Measurements from ENCODE around the gene PGD.
"Not testable (repeated sequence)": the region's sequence is repeated elsewhere in the genome, so short reads cannot be mapped to it uniquely, and the experiment has no call there.

The PGD gene

DNA sequence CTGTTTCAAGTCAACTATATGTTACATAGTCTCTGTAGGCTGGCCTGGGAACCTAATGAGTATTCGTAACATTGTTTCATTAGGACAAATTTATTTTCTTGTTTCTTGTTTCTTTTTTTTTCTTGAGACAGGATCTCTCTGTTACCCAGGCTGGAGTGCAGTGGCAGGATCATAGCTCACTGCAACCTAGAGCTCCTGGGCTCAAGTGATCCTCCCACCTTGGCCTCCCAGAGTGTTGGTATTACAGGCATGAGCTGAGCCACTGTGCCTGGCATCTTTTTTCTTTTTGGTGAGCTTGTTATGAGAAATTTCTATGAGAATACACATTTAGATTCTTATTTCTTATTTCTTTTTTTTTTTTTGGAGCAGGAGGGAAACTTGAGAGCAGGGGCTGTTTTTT is 38.2 kb downstream of the PGD start:
- no peak for DNase-seq (ENCODE audit: low read depth, low spot score)

DNA sequence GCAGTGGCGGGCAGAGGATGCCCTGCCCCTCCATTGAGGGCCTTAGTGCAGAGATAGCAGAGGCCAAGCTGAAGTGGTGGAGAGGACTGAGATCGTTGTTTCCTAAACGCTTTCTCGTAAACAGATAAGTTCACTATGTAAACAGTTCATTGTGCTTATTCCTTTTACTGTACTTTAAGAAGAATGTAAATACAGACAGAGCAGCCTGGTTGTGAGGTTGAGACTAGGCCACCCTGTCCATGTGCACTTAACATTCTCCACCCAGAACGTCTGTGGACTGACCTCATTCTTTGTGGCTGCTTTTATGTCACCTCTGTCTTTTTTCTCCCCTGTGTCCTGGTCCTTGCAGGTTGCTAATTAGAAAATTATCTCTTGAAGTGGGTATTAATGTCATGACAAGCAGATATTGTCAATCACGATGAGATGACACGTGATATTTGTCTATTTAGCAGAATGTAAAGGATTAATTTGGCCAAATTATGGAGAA is 39.9 kb downstream of the PGD start:
- no peak for DNase-seq (ENCODE audit: low read depth, low spot score)

DNA sequence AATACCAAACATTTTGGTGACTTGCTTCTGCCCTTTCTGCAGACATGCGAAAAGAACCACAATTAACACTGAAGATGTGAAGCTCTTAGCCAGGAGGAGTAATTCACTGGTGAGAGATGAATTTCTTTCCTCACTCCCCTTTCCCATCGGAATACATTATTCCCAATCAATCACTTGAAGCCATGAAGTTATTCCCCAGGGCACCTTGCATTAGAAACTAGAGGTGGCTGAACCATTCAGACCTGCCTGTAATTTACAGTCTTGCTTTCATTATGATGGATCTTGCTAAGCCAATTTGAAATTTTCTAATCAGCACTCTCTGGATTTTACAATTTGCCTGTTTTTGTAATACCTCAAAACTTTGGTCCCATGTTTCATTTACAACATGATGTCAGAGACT is 41.4 kb downstream of the PGD start:
- DNase-seq (ENCODE audit: low read depth, low spot score), result no peak

DNA sequence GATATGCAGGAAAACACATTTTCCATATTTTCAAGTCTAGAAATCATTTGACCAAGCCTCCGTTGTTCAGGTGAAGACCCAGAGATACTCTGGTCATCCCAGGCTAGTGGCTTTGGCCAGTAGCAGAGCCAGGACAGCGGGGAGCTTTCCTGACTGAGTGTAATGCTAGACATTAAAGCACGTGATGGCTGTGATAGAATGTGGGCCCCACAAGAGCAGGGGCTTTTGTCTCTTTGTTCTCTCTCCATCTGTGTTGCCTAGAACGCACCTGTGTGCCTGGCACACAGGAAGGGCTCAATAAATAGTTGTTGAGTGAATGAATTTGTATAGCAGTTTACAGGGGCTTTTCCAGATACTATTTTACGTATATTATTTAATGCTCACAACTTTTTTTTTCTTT is 41.9 kb downstream of the PGD start:
- DNase-seq (ENCODE audit: low read depth, low spot score), result no peak

DNA sequence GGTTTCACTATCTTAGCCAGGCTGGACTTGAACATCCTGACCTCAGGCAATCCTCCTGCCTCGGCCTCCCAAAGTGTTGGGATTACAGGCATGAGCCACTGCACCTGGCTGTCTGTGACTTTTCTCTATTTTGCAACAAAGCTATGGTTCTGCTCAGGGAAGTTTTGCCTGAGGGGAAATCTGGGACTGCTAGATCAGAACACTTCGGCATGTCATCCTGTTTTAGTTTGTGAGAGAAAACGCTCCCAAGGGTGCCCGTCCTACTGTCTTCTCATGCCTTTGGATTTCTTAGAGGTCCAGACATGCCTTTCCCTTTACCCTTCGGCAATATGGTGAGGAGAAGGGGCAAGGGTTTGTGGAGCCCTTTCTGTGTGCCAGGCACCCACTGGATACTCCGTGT is 45.4 kb downstream of the PGD start:
- no peak for DNase-seq (ENCODE audit: low read depth, low spot score)

DNA sequence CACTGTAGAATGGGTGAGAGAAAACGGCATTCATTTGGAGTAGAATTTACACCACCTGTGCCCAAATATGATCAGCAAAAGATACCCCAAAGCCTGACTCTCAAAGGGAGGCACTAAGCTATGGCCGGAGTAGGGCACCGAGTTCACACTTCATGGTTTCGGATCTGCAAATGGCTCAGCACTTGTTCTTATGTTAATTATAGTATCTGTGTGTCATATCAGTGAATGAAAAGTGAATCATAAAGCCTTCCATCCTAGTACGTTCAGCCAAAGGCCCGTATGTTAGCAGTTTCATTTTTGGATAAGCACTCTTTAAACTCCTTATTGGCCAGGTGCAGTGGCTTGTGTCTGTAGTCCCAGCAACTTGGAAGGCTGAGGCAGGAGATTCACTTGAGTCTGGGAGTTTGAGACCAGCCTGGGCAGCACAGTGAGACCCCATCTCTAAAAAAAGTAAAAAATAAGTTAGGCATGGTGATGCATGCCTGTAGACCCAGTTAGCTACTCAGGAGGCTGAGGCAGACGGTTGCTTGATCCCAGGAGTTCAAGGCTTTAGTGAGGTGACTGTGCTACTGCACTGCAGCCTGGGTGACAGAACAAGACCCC is 46.0 kb downstream of the PGD start:
- no peak for DNase-seq (ENCODE audit: low read depth, low spot score)

DNA sequence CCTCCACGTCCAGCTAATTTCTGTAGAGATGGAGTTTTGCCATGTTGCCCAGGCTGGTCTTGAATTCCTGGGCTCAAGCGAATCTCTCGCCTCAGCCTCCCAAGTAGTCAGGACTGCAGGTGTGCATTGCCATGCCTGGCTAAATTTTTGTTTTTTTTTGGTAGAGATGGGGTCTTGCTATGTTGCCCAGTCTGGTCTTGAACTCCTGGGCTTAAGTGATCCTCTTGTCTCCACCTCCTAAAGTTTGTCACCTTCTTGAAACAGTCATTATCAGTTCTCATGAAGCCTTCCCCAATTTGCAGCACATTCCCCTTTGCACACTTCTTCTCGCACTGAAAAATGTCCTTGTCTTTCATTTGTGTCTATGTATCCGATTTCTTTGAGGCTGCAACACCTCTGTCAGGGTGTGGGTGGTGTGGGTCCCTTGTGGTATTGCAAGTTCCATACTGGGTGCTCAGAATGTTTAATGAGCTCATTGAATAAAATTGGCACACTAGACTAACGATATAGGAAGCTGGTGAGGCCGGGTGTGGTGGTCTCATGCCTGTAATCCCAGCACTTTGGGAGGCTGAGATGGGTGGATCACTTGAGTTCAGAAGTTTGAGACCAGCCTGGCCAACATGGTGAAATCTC is 48.0 kb downstream of the PGD start:
- DNase-seq (ENCODE audit: low read depth, low spot score), result no peak

DNA sequence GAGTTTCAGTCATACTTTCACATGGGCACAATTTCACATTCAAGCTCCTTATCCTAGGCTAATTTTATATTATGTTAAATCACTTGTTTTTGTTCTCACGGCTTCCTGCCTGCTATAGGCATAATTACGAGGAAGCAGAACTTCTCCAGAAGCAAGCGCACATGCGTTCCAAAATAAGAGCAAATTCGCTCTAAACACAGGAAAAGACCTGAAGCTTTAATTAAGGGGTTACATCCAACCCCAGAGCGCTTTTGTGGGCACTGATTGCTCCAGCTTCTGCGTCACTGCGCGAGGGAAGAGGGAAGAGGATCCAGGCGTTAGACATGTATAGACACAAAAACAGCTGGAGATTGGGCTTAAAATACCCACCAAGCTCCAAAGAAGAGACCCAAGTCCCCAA is 50.9 kb downstream of the PGD start, which contains the start of gene CORT:
Gene CORT (plus strand): TSS at position 281 of the 400 bp plus-strand sequence. CDS start 193 bp downstream, outside the sequence.
- no peak for DNase-seq (ENCODE audit: low read depth, low spot score)

DNA sequence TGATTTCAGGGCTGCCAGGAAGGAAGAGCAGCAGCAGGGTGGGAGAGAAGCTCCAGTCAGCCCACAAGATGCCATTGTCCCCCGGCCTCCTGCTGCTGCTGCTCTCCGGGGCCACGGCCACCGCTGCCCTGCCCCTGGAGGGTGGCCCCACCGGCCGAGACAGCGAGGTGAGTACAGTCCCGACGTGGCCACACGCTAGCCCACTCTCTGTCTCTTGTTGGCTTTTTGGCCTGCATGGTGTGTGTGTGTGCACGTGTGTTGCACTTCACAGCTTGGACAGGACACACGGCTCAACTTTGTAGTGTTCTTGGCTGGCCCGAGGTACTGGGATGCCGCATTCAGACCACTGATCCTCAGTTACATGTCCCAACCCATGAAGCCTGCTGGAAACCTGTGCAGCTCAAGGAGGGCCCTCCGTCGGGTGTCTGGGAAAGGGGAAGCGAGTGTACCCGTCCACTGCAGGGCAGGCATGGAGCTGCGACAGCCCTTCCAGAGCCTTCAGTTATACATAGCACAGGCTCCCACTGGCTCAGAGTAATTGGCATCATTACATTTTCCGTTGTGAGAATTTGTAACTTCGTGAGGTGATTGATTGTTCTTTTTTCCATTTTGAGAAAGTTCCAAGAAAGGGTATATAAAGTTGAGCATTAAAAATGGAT is 51.4 kb downstream of the PGD start:
- DNase-seq (ENCODE audit: low read depth, low spot score), result no peak

DNA sequence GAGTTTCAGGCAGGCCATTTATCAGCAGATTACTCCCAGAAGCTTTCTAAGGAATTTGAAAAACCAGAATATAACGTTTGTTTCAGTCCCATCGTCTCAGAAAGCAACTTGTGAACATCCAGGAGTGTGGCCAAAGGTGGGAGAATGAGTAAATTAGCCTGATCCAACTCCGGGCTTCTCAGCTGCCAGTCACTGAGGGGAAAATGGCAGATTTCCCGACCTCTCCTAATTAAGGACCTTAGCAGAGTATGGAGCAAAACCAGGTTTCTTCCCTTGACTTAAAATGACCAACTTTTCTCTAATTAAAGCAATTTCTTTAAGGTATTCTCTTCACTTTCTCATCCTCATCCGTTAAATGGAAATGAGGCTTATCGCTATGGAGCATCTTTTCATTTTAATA is 52.0 kb downstream of the PGD start:
- no peak for DNase-seq (ENCODE audit: low read depth, low spot score)

DNA sequence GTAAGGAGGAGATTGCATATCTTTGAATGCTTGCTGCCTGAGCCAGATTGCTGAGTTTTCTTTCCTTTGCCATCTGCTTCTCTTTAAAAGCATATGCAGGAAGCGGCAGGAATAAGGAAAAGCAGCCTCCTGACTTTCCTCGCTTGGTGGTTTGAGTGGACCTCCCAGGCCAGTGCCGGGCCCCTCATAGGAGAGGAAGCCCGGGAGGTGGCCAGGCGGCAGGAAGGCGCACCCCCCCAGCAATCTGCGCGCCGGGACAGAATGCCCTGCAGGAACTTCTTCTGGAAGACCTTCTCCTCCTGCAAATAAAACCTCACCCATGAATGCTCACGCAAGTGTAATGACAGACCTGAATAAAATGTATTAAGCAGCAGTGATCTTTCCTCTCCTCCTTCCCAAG is 52.4 kb downstream of the PGD start:
- DNase-seq (ENCODE audit: low read depth, low spot score), result no peak

DNA sequence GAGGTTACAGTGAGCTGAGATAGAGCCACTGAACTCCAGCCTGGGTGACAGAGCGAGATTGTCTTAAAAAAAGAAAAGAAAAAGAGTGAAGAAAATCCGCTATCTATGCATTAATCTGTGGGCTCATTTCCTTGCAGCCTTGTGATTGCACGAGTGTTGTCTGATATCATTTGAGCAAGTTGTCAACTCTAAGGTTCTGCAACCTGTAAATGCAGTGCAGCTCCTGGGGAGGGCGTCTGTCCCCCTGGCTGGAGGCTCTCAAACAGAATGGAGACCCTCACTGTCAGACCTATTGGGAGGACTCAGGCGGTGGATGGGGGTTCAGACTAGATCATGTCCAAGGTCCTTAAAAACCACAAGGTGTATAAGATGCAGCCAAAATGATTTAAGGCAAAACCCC is 57.2 kb downstream of the PGD start:
- DNase-seq (ENCODE audit: low read depth, low spot score), result no peak

DNA sequence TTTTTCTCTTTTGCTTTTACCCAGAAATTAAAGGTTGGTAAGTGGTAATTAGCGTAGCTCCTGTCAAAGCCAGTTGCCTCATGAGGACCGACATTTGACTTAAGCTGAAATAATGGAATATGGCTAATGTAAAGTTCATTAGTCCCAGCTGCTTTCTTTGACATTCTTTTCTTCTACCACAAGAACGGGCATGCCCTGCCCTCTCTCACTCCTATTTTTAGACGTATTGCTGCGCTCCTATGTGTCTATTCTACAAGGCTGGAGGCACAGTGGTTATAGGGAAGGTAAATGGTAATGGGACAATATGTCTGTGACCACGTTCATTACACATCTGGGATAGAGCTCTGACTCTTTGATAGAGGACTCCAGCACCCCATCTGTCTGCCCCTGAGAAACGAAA is 57.8 kb downstream of the PGD start:
- DNase-seq (ENCODE audit: low read depth, low spot score), result no peak

DNA sequence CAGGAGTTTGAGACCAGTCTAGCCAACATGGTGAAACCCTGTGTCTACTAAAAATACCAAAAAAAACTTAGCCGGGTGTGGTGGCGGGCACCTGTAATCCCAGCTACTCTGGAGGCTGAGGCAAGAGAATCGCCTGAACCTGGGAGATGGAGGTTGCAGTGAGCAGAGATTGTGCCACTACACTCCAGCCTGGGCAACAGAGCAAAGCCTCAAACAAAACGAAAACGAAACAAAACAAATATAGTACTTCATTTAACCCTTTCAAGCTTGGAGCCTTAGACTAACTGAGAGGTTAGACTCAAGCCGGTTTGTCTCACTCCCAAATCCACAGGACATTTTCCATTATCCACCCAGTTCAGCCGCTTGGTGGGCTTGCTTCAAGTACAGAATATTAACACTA is 58.6 kb downstream of the PGD start:
- not testable (repeated sequence) for DNase-seq (ENCODE audit: low read depth, low spot score)

DNA sequence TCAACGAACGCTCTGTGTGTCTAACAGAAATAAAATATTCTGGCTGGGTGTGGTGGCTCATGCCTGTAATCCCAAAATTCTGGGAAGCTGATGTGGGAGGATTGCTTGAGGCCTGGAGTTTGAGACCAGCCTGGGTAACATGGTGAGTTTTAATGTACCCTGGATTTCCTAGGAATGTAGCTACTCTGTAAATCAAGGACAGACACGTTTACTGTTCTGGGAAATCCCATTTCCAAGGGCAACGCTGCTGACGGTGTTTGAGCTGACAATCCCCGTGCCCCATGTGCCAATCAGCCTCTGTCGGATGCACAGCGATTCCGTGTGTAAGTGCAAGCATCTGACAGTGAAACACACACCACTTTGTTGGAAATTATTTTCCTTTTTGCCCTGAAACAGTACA is 59.0 kb downstream of the PGD start:
- no peak for DNase-seq (ENCODE audit: low read depth, low spot score)

DNA sequence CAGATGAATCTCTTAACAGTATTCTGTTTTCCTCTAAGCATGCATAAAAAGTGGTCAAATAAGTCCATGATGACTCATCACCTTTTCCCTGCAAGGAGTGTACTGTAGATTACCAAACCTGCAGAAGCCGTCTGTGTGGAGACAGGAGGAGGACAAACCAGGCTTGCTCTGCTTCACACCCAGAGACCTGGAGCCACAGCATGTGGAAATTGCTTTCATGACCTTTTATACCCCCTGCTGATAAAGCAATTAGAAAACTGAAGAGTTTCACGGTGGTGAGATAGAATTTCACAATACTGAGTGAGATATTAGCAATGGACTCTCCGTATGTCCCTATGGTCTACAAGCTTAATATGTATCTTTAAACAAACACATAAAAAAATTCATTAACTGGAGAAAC is 60.3 kb downstream of the PGD start:
- no peak for DNase-seq (ENCODE audit: low read depth, low spot score)

DNA sequence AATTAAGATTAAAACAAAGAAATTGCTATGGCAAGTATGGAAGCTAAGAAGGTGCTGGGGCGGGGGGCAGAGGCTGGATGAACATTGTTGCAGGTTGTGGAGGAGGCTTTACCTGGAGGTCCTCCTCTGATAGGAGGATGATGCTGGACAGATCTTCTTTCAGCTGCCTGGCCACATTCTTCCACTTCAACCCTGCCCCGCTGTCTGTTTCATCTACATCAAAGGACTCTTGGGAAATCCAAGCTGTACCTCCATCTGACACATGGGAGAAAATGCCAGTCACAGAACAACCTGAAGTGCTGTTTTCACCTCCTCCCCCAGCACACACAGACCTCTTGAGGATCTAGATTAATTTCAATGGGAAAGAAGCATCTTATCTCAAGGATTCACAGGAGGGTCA is 68.2 kb downstream of the PGD start:
- DNase-seq (ENCODE audit: low read depth, low spot score), result no peak

DNA sequence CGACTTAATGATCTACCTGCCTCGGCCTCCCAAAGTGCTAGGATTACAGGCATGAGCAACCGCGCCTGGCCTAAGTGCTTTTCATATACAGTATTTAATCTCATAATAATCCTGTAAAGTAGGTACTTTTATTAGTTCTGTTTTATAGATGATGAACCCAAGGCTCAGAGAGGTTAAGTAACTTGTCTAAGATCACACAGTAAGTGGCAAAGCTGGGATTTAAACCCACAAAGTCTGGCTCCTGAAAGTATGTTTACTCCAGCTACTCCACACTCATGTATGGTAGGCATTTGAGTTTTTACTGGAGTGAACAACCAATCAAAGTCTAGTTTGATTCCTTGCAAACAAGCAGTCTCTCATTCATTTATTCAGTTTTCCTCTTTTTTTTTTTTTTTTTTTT is 71.2 kb downstream of the PGD start:
- DNase-seq (ENCODE audit: low read depth, low spot score), result no peak

All from activated naive CD8-positive, alpha-beta T cell treated with anti-CD3 and anti-CD28 coated beads, Interleukin-2, amount 50 U/mL, for 16 hours (primary cell).